ENCODE measurements around the gene TMEM140. TPM values are rescaled to one million over a fixed set of nuclear protein-coding genes. Genes with fewer than 3 reads are reported as not detected.

Gene TMEM140
- total and polyA plus RNA-seq, 9 of the 15 experiments (the other 6 are each of a cell fraction or from before 2014, with no cell fraction given) = 0.03 to 0.82 (median 0.23) TPM

DNA sequence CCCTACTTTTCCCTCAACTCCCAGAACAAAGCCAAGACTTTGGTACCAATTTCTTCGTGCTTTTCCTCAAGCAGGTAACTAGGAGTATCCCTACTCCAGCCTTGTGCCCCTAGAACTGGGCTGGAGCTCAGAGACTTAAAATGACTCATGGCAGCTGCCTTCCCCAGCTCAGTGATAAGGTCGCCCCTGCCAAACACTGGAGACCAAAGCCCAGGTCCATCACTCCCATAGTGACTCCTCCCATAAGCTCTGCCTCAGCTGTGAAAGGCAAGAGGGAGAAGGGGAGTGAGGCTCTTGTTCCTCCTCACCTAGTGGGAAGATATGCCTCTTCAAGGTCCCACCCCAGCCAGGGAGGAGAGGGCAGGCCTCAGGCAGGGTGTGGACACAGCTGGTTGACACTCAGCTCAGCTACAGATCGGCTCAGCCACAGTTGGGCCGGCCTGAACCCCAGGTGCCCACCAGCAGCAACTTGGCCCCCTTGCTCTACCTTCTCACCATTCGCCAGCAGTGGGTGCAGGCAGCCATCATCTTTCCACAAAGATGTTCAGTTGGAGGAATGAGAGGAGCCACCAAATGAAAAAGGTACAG is 36.5 kb downstream of the TMEM140 start:
- intact Hi-C loops (cut with micrococcal nuclease) = no loop called here
- no peak overlapping the region for H3K4me3 ChIP-seq
- peaks cover 20% of the 10 kb centered on the region for H3K9me3 ChIP-seq (replicated peaks; ENCODE audit: control insufficient read depth, insufficient read depth, low read depth, low read length)
- H2AFZ ChIP-seq (ENCODE audit: low read depth, low read length) = no peak overlapping the region
- ATAC-seq (peak; percentile 78), DNase-seq (ENCODE audit: extremely low read depth in 1 of 4, low spot score in 3 of 4) (peak; percentile 47 to 66 (median 57)), FAIRE-seq (peak; percentile 51)
- in situ Hi-C loops (cut with MboI) = no loop called here
- POLR2A ChIA-PET = interaction anchor here (0.6 to 1.4 kb wide), 2 partner anchors 9 to 40 kb away, joined by 3 to 4 read pairs; no protein-coding TSS in a partner anchor
- no peak overlapping the region for H3K27ac ChIP-seq (ENCODE audit: extremely low read depth, low read depth, low read length)
- H3K9ac ChIP-seq (ENCODE audit: insufficient read depth in 1 of 2, low read depth in 2 of 2, low read length in 2 of 2) = no peak overlapping the region
- H3K9me1 ChIP-seq (ENCODE audit: control insufficient read depth, insufficient read depth, low read length) = no peaks in the 10 kb centered on the region
- peaks cover 6 to 10% of the 10 kb centered on the region in 2 experiments; a peak in 4 of 5 replicates for H3K4me1 ChIP-seq (replicated peaks in 1 of 2; ENCODE audit: control insufficient read depth in 2 of 2, insufficient read depth in 2 of 2, low read length in 2 of 2)
- H3K4me2 ChIP-seq (ENCODE audit: insufficient read depth, low read length) = no peak overlapping the region
- no peaks in the 10 kb centered on the region for H4K20me1 ChIP-seq (replicated peaks; ENCODE audit: control insufficient read depth, insufficient read depth, low read length)
- 25% methylated on average over 5 of the region's 5 CpGs for WGBS (ENCODE audit: insufficient coverage, low coverage, missing lambda C conversion rate)
- CTCF ChIA-PET (ENCODE audit: low intra/inter-chr PET ratio) = no interaction called here
- peaks cover 19% of the 10 kb centered on the region; the same call in 2 of the 3 replicates for H3K36me3 ChIP-seq (ENCODE audit: control insufficient read depth, insufficient read depth, low read length)
- H3K79me2 ChIP-seq (ENCODE audit: control insufficient read depth, insufficient read depth, low read length) = no peaks in the 10 kb centered on the region
- no peaks in the 10 kb centered on the region for H3K27me3 ChIP-seq (ENCODE audit: control insufficient read depth in 2 of 2, insufficient read depth in 2 of 2, low read length in 2 of 2)
- BruUV-seq (replicated peaks) = no TSS peak
- TF ChIP-seq, protein P1, sequence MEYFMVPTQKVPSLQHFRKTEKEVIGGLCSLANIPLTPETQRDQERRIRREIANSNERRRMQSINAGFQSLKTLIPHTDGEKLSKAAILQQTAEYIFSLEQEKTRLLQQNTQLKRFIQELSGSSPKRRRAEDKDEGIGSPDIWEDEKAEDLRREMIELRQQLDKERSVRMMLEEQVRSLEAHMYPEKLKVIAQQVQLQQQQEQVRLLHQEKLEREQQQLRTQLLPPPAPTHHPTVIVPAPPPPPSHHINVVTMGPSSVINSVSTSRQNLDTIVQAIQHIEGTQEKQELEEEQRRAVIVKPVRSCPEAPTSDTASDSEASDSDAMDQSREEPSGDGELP (CRISPR knock-in tag; IDR thresholded peaks at IDR 0.05; ENCODE audit: borderline replicate concordance) = peak; percentile 75
- TF ChIP-seq SMARCE1 (IDR thresholded peaks at IDR 0.05) = peak; percentile 31; the same call in 1 of the 2 replicates
- TF ChIP-seq, protein P2, sequence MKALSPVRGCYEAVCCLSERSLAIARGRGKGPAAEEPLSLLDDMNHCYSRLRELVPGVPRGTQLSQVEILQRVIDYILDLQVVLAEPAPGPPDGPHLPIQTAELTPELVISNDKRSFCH (CRISPR knock-in tag; IDR thresholded peaks at IDR 0.05) = no peak
- TF ChIP-seq, protein P2 (tag; IDR thresholded peaks at IDR 0.05) = no peak
- TF ChIP-seq U2AF1 (optimal IDR thresholded peaks at IDR 0.05; ENCODE audit: low read depth, low read length) = no peak
- TF ChIP-seq GABPB1 (CRISPR knock-in tag; IDR thresholded peaks at IDR 0.05) = no peak
- TF ChIP-seq SNRNP70 (optimal IDR thresholded peaks at IDR 0.05; ENCODE audit: low read depth, low read length) = no peak
- peak; percentile 38; the same call in 1 of the 2 replicates for TF ChIP-seq ARID1B (IDR thresholded peaks at IDR 0.05)
- peak; percentile 87 for TF ChIP-seq FOSL1 (tag; conservative IDR thresholded peaks at IDR 0.05)
- TF ChIP-seq, protein P3, sequence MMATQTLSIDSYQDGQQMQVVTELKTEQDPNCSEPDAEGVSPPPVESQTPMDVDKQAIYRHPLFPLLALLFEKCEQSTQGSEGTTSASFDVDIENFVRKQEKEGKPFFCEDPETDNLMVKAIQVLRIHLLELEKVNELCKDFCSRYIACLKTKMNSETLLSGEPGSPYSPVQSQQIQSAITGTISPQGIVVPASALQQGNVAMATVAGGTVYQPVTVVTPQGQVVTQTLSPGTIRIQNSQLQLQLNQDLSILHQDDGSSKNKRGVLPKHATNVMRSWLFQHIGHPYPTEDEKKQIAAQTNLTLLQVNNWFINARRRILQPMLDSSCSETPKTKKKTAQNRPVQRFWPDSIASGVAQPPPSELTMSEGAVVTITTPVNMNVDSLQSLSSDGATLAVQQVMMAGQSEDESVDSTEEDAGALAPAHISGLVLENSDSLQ (IDR thresholded peaks at IDR 0.05) = peak; percentile 11; the same call in 1 of the 2 replicates
- TF ChIP-seq, protein P4, sequence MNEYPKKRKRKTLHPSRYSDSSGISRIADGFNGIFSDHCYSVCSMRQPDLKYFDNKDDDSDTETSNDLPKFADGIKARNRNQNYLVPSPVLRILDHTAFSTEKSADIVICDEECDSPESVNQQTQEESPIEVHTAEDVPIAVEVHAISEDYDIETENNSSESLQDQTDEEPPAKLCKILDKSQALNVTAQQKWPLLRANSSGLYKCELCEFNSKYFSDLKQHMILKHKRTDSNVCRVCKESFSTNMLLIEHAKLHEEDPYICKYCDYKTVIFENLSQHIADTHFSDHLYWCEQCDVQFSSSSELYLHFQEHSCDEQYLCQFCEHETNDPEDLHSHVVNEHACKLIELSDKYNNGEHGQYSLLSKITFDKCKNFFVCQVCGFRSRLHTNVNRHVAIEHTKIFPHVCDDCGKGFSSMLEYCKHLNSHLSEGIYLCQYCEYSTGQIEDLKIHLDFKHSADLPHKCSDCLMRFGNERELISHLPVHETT (CRISPR knock-in tag; conservative IDR thresholded peaks at IDR 0.05 in 1 of 2, IDR thresholded peaks at IDR 0.05 in 1 of 2) = no peak
- TF ChIP-seq MYC (IDR thresholded peaks at IDR 0.05; ENCODE audit: low read depth, low read length) = no peak
- TF ChIP-seq MYC (CRISPR knock-in tag; IDR thresholded peaks at IDR 0.05; ENCODE audit: borderline replicate concordance, low read depth) = no peak
- no peak for TF ChIP-seq ZNF146 (CRISPR knock-in tag; IDR thresholded peaks at IDR 0.05; ENCODE audit: unreplicated experiment)
- TF ChIP-seq, protein P5, sequence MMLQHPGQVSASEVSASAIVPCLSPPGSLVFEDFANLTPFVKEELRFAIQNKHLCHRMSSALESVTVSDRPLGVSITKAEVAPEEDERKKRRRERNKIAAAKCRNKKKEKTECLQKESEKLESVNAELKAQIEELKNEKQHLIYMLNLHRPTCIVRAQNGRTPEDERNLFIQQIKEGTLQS (IDR thresholded peaks at IDR 0.05) = peak; percentile 20; the same call in 1 of the 2 replicates
- TF ChIP-seq, protein P5 (CRISPR knock-in tag; conservative IDR thresholded peaks at IDR 0.05) = no peak
- TF ChIP-seq SETDB1 (IDR thresholded peaks at IDR 0.05; ENCODE audit: low read length) = peak; percentile 80

All from K562 (cell line).